OCI-LY1 (cell line): ENCODE results near the gene ADGRL1.

Source experiments
- CTCF ChIP-seq: fragments of 200-600 bp; sonication (generic), shearing (Covaris generic); IDR thresholded peaks from 2 replicates; pipeline ENCODE4 v1.5.1; 2017; ENCODE audit warnings: mild to moderate bottlenecking, antibody characterized with exemption, low read length, moderate library complexity, mixed read lengths
- EZH2 ChIP-seq: fragments of 200-600 bp; sonication (generic), shearing (Covaris generic); IDR thresholded peaks from 2 replicates; pipeline ENCODE4 v1.8.0; 2017; ENCODE audit warnings: borderline replicate concordance, mixed run types, mild to moderate bottlenecking, antibody characterized with exemption, low read length, moderate library complexity, mixed read lengths

DNA sequence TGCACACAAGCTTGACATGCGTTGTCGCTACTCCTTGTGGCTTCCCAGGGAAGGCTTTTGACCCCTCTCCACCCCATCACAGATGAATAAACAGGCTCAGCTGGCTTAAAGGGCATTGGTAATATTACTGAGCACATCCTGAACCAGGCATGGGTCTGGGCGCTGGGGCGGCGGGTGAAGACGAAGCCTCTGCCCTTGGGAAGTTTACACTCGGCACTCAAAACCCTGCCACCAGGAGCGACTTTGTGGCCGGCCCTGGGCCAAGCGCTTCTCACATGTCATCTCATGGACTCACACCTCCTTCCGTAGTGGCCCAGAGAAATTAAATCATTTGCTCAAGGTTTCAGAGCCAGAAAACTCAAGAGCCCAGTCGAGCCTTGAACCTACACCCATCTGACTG is 37.0 kb downstream of the ADGRL1 start:
- TF ChIP-seq CTCF (no peak), EZH2 (no peak)
